KMS-11 (cell line): ENCODE data around the gene UBAP2.

Experiments used
- H2AFZ ChIP-seq: fragments of 200-600 bp; sonication (generic); 2 replicates; pipeline ENCODE4 v1.6.1; 2016; ENCODE audit warnings: antibody characterized with exemption, mixed run types, low read depth
- H3K27ac ChIP-seq: fragments of 200-600 bp; sonication (generic); 2 replicates; pipeline ENCODE4 v1.6.1; 2016; ENCODE audit warnings: mild to moderate bottlenecking, mixed run types
- H3K27me3 ChIP-seq: fragments of 200-600 bp; sonication (generic); 2 replicates; pipeline ENCODE4 v1.6.1; 2017; ENCODE audit warnings: mild to moderate bottlenecking, low read depth, mixed run types, moderate library complexity; ENCODE audit not compliant: insufficient read depth
- H3K36me3 ChIP-seq: fragments of 200-600 bp; sonication (generic); 2 replicates; pipeline ENCODE4 v1.6.1; 2017; ENCODE audit warnings: mild to moderate bottlenecking, mixed run types; ENCODE audit not compliant: insufficient read depth
- H3K4me1 ChIP-seq: fragments of 200-600 bp; sonication (generic); 2 replicates; pipeline ENCODE4 v1.6.1; 2016; ENCODE audit warnings: mild to moderate bottlenecking, low read depth, mixed run types; ENCODE audit not compliant: poor library complexity, severe bottlenecking
- H3K4me2 ChIP-seq: fragments of 200-600 bp; sonication (generic); 2 replicates; pipeline ENCODE4 v1.7.0; 2016; ENCODE audit warnings: mild to moderate bottlenecking, mixed run types
- H3K4me3 ChIP-seq: fragments of 200-600 bp; sonication (generic); IDR thresholded peaks from 2 replicates; pipeline ENCODE4 v1.6.1; 2017; ENCODE audit warnings: low read depth, low read length, mixed read lengths; ENCODE audit not compliant: insufficient read depth
- H3K79me2 ChIP-seq: fragments of 200-600 bp; sonication (generic); 2 replicates; pipeline ENCODE4 v1.6.1; 2016; ENCODE audit warnings: low read depth, mixed run types; ENCODE audit not compliant: insufficient read depth
- H3K9ac ChIP-seq: fragments of 200-600 bp; sonication (generic); 2 replicates; pipeline ENCODE4 v1.6.1; 2016; ENCODE audit warnings: mild to moderate bottlenecking, mixed run types
- H4K20me1 ChIP-seq: fragments of 200-600 bp; sonication (generic); 2 replicates; pipeline ENCODE4 v1.6.1; 2016; ENCODE audit warnings: mild to moderate bottlenecking, mixed run types; ENCODE audit not compliant: insufficient read depth
- TF ChIP-seq, protein P1 (sequence below): fragments of 200-600 bp; sonication (generic); conservative IDR thresholded peaks from 2 replicates; pipeline ENCODE4 v1.6.1; 2017; ENCODE audit warnings: low read depth, mild to moderate bottlenecking, antibody characterized with exemption, low read length, moderate library complexity, mixed read lengths

UBAP2 gene

DNA sequence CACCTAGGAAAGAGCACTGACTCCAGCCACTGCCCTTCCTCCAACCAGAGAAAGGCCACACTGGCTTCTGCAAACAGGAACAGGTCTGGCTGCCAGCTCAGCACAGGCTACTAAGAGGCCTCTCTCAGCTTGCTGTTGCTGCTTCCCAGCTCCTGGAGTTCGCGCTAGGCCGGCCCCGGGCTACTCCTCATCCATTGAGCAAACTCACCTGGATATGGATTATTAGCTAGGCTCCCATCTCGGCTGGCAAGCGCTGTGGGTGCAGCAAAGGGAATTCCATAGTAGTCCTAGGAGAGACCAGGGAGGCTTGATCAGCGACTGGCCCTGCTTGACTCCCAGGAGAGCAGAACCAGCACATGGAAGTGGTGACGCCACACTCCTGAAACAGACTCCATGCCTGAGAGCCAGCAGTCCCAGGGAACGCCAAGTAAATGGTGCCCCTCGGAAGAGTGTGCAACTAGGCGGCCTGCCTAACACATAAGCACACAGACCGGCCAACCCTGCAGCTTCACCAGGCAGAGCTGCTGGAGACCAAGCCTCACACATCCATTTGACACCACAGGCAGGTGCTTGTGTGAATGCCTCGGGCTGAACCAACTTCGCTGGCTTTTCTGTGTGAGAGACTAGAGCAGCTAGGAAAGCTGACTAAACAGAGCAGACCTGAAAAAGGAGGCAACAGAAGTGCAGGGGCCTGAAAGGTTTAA lies 124.5 kb downstream of the UBAP2 start:
- H3K4me3 ChIP-seq = no peak overlapping the region
- peaks cover 13% of the 10 kb centered on the region; the same call in 1 of the 2 replicates for H3K36me3 ChIP-seq
- no peaks in the 10 kb centered on the region for H3K4me1 ChIP-seq
- H3K27me3 ChIP-seq = no peaks in the 10 kb centered on the region
- H2AFZ ChIP-seq = no peak overlapping the region
- H3K9ac ChIP-seq = no peak overlapping the region
- TF ChIP-seq, protein P1, sequence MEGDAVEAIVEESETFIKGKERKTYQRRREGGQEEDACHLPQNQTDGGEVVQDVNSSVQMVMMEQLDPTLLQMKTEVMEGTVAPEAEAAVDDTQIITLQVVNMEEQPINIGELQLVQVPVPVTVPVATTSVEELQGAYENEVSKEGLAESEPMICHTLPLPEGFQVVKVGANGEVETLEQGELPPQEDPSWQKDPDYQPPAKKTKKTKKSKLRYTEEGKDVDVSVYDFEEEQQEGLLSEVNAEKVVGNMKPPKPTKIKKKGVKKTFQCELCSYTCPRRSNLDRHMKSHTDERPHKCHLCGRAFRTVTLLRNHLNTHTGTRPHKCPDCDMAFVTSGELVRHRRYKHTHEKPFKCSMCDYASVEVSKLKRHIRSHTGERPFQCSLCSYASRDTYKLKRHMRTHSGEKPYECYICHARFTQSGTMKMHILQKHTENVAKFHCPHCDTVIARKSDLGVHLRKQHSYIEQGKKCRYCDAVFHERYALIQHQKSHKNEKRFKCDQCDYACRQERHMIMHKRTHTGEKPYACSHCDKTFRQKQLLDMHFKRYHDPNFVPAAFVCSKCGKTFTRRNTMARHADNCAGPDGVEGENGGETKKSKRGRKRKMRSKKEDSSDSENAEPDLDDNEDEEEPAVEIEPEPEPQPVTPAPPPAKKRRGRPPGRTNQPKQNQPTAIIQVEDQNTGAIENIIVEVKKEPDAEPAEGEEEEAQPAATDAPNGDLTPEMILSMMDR = no peak
- no peaks in the 10 kb centered on the region for H3K79me2 ChIP-seq
- no peak overlapping the region for H3K27ac ChIP-seq
- H3K4me2 ChIP-seq = no peak overlapping the region
- no peaks in the 10 kb centered on the region for H4K20me1 ChIP-seq

- TF ChIP-seq, protein P1 = no peak
- Histone ChIP-seq H3K9ac (no peak overlapping the region), H3K36me3 (peaks cover 13% of the 10 kb centered on the region; the same call in 1 of the 2 replicates), H3K27me3 (no peaks in the 10 kb centered on the region), H3K4me1 (no peaks in the 10 kb centered on the region), H3K4me3 (no peak overlapping the region), H3K79me2 (no peaks in the 10 kb centered on the region), H3K4me2 (no peak overlapping the region), H2AFZ (no peak overlapping the region), H4K20me1 (no peaks in the 10 kb centered on the region), H3K27ac (no peak overlapping the region)
These were observed 125.6 kb downstream of the UBAP2 start for GRCh38 chr9:33923079-33923478.

DNA sequence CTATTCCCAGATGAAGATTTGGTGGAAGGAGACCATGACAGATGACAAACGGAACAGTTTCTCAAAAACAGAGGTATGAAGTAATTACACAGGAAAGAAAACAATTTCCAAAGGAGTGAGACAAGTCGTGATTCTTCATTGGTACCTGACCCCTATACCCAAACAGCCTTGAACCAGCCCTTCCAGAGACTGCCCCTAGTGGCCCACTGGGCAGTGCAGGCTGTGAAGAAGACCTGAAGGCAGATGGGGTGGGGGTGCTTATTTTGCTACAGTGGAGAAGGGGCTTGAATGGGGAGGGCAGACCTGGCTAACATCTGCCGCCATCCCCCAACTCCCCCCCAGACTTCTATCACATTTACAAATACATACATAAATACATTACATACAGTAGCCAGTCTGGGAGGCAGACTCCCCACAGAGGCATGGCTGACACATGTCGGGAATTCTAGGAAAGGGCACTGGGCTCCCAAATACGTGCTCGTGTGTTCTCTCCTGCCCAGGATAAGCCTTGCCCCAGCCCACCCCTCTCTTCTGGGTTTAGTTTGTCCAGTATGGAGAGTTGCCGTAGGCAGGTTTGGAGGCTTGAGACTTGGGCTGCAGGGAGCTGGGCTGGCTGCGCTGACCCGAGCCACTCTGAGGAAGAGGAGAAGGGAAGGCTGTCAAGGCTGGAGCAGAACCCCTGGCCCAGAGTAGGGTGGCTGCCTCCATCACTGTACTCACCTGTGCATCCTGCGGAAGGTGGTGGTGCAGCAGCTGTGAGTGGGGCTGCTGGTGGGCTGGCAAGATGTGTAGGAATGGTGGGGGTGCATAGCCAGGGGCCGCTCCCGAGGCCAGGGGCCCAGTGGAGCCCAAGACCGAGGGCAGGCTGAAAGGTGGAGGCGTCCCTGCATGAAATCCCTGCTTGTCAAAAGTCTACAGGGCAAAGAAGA lies 126.5 kb downstream of the UBAP2 start:
- Histone ChIP-seq H3K9ac (no peak overlapping the region), H3K27me3 (no peaks in the 10 kb centered on the region), H2AFZ (no peak overlapping the region), H3K79me2 (no peaks in the 10 kb centered on the region), H3K36me3 (peaks cover 8% of the 10 kb centered on the region; the same call in 1 of the 2 replicates), H4K20me1 (no peaks in the 10 kb centered on the region), H3K4me1 (no peaks in the 10 kb centered on the region), H3K27ac (no peak overlapping the region), H3K4me3 (no peak overlapping the region), H3K4me2 (no peak overlapping the region)
- TF ChIP-seq, protein P1 = peak; percentile 73

GRCh38 chr9:33919276-33919897 lies 129.3 kb downstream of the UBAP2 start:
- H3K27me3 ChIP-seq = no peaks in the 10 kb centered on the region
- H3K36me3 ChIP-seq = peaks cover 5% of the 10 kb centered on the region; the same call in 1 of the 2 replicates
- no peak overlapping the region for H3K27ac ChIP-seq
- H2AFZ ChIP-seq = no peak overlapping the region
- H3K4me3 ChIP-seq = no peak overlapping the region
- no peak overlapping the region for H3K9ac ChIP-seq
- no peaks in the 10 kb centered on the region for H4K20me1 ChIP-seq
- H3K4me1 ChIP-seq = no peaks in the 10 kb centered on the region
- TF ChIP-seq, protein P1 = no peak
- no peak overlapping the region for H3K4me2 ChIP-seq
- peaks cover 3% of the 10 kb centered on the region; the same call in 1 of the 2 replicates for H3K79me2 ChIP-seq
